MM.1S (cell line): ENCODE results near the gene RITA1.

Experiments used
- EZH2 ChIP-seq: fragments of 300-600 bp; sonication (generic); optimal IDR thresholded peaks from 2 replicates; pipeline ENCODE3; 2017; ENCODE audit warnings: low read depth, mild to moderate bottlenecking, antibody characterized with exemption, low read length, mixed read lengths
- EZH2phosphoT487 ChIP-seq: fragments of 300-600 bp; sonication (generic); IDR thresholded peaks from 2 replicates; pipeline ENCODE4 v1.6.1; 2018; ENCODE audit warnings: antibody characterized with exemption, low read length
- TF ChIP-seq, protein P1 (sequence below): fragments of 300-600 bp; sonication (generic); IDR thresholded peaks from 2 replicates; pipeline ENCODE4 v1.5.1; 2016; ENCODE audit warnings: antibody characterized with exemption, low read length, mixed read lengths

- TF ChIP-seq EZH2 (no peak), EZH2phosphoT487 (no peak)
- TF ChIP-seq, protein P1, sequence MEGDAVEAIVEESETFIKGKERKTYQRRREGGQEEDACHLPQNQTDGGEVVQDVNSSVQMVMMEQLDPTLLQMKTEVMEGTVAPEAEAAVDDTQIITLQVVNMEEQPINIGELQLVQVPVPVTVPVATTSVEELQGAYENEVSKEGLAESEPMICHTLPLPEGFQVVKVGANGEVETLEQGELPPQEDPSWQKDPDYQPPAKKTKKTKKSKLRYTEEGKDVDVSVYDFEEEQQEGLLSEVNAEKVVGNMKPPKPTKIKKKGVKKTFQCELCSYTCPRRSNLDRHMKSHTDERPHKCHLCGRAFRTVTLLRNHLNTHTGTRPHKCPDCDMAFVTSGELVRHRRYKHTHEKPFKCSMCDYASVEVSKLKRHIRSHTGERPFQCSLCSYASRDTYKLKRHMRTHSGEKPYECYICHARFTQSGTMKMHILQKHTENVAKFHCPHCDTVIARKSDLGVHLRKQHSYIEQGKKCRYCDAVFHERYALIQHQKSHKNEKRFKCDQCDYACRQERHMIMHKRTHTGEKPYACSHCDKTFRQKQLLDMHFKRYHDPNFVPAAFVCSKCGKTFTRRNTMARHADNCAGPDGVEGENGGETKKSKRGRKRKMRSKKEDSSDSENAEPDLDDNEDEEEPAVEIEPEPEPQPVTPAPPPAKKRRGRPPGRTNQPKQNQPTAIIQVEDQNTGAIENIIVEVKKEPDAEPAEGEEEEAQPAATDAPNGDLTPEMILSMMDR, result no peak
Measured at GRCh38 chr12:113211160-113211559, 25.6 kb downstream of the RITA1 start.
